ENCODE results near the gene ACSM3.

GRCh38 chr16:20839504-20839903, 75.7 kb downstream of the ACSM3 start:
- TF ChIP-seq, protein P1, sequence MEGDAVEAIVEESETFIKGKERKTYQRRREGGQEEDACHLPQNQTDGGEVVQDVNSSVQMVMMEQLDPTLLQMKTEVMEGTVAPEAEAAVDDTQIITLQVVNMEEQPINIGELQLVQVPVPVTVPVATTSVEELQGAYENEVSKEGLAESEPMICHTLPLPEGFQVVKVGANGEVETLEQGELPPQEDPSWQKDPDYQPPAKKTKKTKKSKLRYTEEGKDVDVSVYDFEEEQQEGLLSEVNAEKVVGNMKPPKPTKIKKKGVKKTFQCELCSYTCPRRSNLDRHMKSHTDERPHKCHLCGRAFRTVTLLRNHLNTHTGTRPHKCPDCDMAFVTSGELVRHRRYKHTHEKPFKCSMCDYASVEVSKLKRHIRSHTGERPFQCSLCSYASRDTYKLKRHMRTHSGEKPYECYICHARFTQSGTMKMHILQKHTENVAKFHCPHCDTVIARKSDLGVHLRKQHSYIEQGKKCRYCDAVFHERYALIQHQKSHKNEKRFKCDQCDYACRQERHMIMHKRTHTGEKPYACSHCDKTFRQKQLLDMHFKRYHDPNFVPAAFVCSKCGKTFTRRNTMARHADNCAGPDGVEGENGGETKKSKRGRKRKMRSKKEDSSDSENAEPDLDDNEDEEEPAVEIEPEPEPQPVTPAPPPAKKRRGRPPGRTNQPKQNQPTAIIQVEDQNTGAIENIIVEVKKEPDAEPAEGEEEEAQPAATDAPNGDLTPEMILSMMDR (IDR thresholded peaks at IDR 0.05): no peak
- no peak for TF ChIP-seq TEAD4 (IDR thresholded peaks at IDR 0.05; ENCODE audit: borderline replicate concordance, insufficient read depth)
- no peak for TF ChIP-seq ZBTB33 (IDR thresholded peaks at IDR 0.05; ENCODE audit: borderline replicate concordance, low read depth)
- TF ChIP-seq POLR2AphosphoS5 (IDR thresholded peaks at IDR 0.05; ENCODE audit: low read depth, low read length): no peak
- no peak for TF ChIP-seq EZH2phosphoT487 (IDR thresholded peaks at IDR 0.05; ENCODE audit: borderline replicate concordance, low read depth)
- no peak for TF ChIP-seq JUND (IDR thresholded peaks at IDR 0.05)
- TF ChIP-seq EP300 (IDR thresholded peaks at IDR 0.05; ENCODE audit: borderline replicate concordance in 1 of 2, low read depth in 1 of 2, low read length in 1 of 2): no peak
- TF ChIP-seq RAD21 (IDR thresholded peaks at IDR 0.05; ENCODE audit: low read length): no peak
- no peak for TF ChIP-seq YY1 (IDR thresholded peaks at IDR 0.05; ENCODE audit: low read depth)
- no peak for TF ChIP-seq TAF1 (IDR thresholded peaks at IDR 0.05; ENCODE audit: borderline replicate concordance, low read depth, low read length)
- TF ChIP-seq, protein P2, sequence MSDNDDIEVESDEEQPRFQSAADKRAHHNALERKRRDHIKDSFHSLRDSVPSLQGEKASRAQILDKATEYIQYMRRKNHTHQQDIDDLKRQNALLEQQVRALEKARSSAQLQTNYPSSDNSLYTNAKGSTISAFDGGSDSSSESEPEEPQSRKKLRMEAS (IDR thresholded peaks at IDR 0.05; ENCODE audit: low read depth): no peak
- TF ChIP-seq TCF12 (IDR thresholded peaks at IDR 0.05): no peak
- TF ChIP-seq MXI1 (IDR thresholded peaks at IDR 0.05; ENCODE audit: low read depth, low read length): no peak
- TF ChIP-seq IRF3 (IDR thresholded peaks at IDR 0.05; ENCODE audit: low read depth, low read length): no peak
